CD8-positive, alpha-beta memory T cell (primary cell): ENCODE data around the gene TSTD2. TPM values are rescaled to one million over a fixed set of nuclear protein-coding genes. Genes with fewer than 3 reads are reported as not detected.

Experiments used
- CTCF ChIA-PET: fragments of 350-600 bp; sonication (Branson Sonifier 250); formaldehyde crosslinking; loops from one replicate; lab custom pipeline; 2021; ENCODE audit warnings: antibody characterized with exemption; lab: Charles Lee
- POLR2A ChIA-PET: fragments of 350-600 bp; sonication (Branson Sonifier 250); formaldehyde crosslinking; loops from one replicate; lab custom pipeline; 2021; ENCODE audit warnings: antibody characterized with exemption; lab: Charles Lee
- DNase-seq, 5 donors: peaks; one replicate each; pipeline versions ENCODE4 v3.0.0 to v3.0.0-alpha.2; 2020 to 2022; ENCODE audit warnings: mixed read lengths in 1 of 5
- H3K27ac ChIP-seq: one replicate; pipeline ENCODE4 v1.7.0; 2013; ENCODE audit warnings: low read depth, mild to moderate bottlenecking, low read length, moderate library complexity
- H3K27me3 ChIP-seq: 2 replicates; pipeline ENCODE4 v1.7.0; 2013; ENCODE audit warnings: low read length, mild to moderate bottlenecking; ENCODE audit not compliant: insufficient read depth, poor library complexity, severe bottlenecking
- H3K36me3 ChIP-seq: 2 replicates; pipeline ENCODE4 v1.7.0; 2013; ENCODE audit warnings: mild to moderate bottlenecking, low read length, moderate library complexity; ENCODE audit not compliant: insufficient read depth
- H3K4me1 ChIP-seq: 2 replicates; pipeline ENCODE4 v1.7.0; 2013; ENCODE audit warnings: mild to moderate bottlenecking, low read length, moderate library complexity; ENCODE audit not compliant: insufficient read depth
- H3K4me3 ChIP-seq: 2 replicates; pipeline ENCODE4 v1.7.0; 2013; ENCODE audit warnings: mild to moderate bottlenecking, low read length
- H3K9me3 ChIP-seq: 2 replicates; pipeline ENCODE4 v1.7.0; 2013; ENCODE audit warnings: mild to moderate bottlenecking, low read length
- H3K27ac Mint-ChIP-seq, 8 donors: one replicate each; pipeline ENCODE4 v1.8.0; 2020 to 2021; ENCODE audit warnings: mixed read lengths in 8 of 8, mild to moderate bottlenecking in 6 of 8, inconsistent platforms in 3 of 8, moderate library complexity in 3 of 8
- H3K27me3 Mint-ChIP-seq, 2 donors: one replicate each; pipeline ENCODE4 v1.8.0; 2020 to 2021; ENCODE audit warnings: mixed read lengths in 2 of 2, mild to moderate bottlenecking in 1 of 2, moderate library complexity in 1 of 2
- H3K36me3 Mint-ChIP-seq, 3 donors: one replicate each; pipeline ENCODE4 v1.8.0; 2020 to 2021; ENCODE audit warnings: mixed read lengths in 3 of 3, inconsistent platforms in 1 of 3, mild to moderate bottlenecking in 1 of 3
- H3K4me1 Mint-ChIP-seq, 3 donors: one replicate each; pipeline ENCODE4 v1.8.0; 2020 to 2021; ENCODE audit warnings: mixed read lengths in 3 of 3, inconsistent platforms in 1 of 3, mild to moderate bottlenecking in 1 of 3
- H3K4me3 Mint-ChIP-seq, 7 donors: one replicate each; pipeline ENCODE4 v1.8.0; 2020 to 2021; ENCODE audit warnings: mixed read lengths in 7 of 7, mild to moderate bottlenecking in 6 of 7, moderate library complexity in 4 of 7, inconsistent platforms in 2 of 7
- H3K9me3 Mint-ChIP-seq, 5 donors: one replicate each; pipeline ENCODE4 v1.8.0; 2020 to 2022; ENCODE audit warnings: mixed read lengths in 5 of 5, mild to moderate bottlenecking in 3 of 5, moderate library complexity in 2 of 5, inconsistent platforms in 1 of 5
- polyA plus RNA-seq: library from polyadenylated mRNA; unstranded; fragments of 300-500 nt; fragmentation: Illumina TruSeq; gene quantifications from one replicate; pipeline ENCODE4 v1.2.3, GENCODE V29; 2021
- total RNA-seq, 2 experiments: library from RNA; stranded (reverse); gene quantifications; one replicate each; pipeline ENCODE4 v1.2.3, GENCODE V29; 2021

The TSTD2 gene
- total and polyA plus RNA-seq, 3 experiments from 2014 or later, result 5.7 to 14.7 (median 13.8) TPM

- Mint-ChIP-seq H3K4me3 (no peak overlapping the region), H3K27me3 (peaks cover 3 to 25% of the 10 kb centered on the region in 2 donors), H3K9me3 (no peaks in the 10 kb centered on the region), H3K36me3 (no peaks in the 10 kb centered on the region), H3K27ac (no peak overlapping the region), H3K4me1 (peaks cover 5 to 6% (median 6%) of the 10 kb centered on the region in 3 donors)
- H3K27ac ChIP-seq, result no peak overlapping the region
- H3K4me1 ChIP-seq, result no peaks in the 10 kb centered on the region
- POLR2A ChIA-PET, result no interaction called here
- H3K27me3 ChIP-seq, result no peaks in the 10 kb centered on the region
- CTCF ChIA-PET, result no interaction called here
- no peaks in the 10 kb centered on the region for H3K36me3 ChIP-seq
- DNase-seq, result no peak
- H3K9me3 ChIP-seq, result no peaks in the 10 kb centered on the region
- H3K4me3 ChIP-seq, result no peak overlapping the region
These were observed 72.3 kb downstream of the TSTD2 start for GRCh38 chr9:97560851-97561250.

GRCh38 chr9:97560154-97560553 is 73.0 kb downstream of the TSTD2 start:
- no peak overlapping the region for H3K27ac Mint-ChIP-seq

GRCh38 chr9:97559111-97559514 is 74.1 kb downstream of the TSTD2 start:
- no peaks in the 10 kb centered on the region for H3K36me3 ChIP-seq
- H3K27ac ChIP-seq, result no peak overlapping the region
- no peaks in the 10 kb centered on the region for H3K9me3 ChIP-seq
- Mint-ChIP-seq H3K9me3 (no peaks in the 10 kb centered on the region), H3K36me3 (no peaks in the 10 kb centered on the region), H3K4me1 (peaks cover 5 to 6% (median 6%) of the 10 kb centered on the region in 3 donors), H3K4me3 (peak overlapping the region in 3 of 7 donors; percentile 1 to 67 (median 53)), H3K27ac (peak overlapping the region in 3 of 8 donors; percentile 13 to 80 (median 26)), H3K27me3 (peaks cover 7 to 42% of the 10 kb centered on the region in 2 donors)
- CTCF ChIA-PET, result interaction anchor here (1.5 kb wide), 1 partner anchor 40 kb away, joined by 6 read pairs; no protein-coding TSS in a partner anchor
- POLR2A ChIA-PET, result no interaction called here
- no peak for DNase-seq
- no peaks in the 10 kb centered on the region for H3K4me1 ChIP-seq
- no peak overlapping the region for H3K4me3 ChIP-seq
- H3K27me3 ChIP-seq, result no peaks in the 10 kb centered on the region

More at GRCh38 chr9:97560154-97560553, 73.0 kb downstream of the TSTD2 start:
- Histone ChIP-seq H3K27me3 (no peaks in the 10 kb centered on the region), H3K4me1 (no peaks in the 10 kb centered on the region), H3K9me3 (no peaks in the 10 kb centered on the region), H3K27ac (no peak overlapping the region), H3K4me3 (no peak overlapping the region), H3K36me3 (no peaks in the 10 kb centered on the region)
- H3K27me3 Mint-ChIP-seq, result peaks cover 3 to 32% of the 10 kb centered on the region in 2 donors
- POLR2A ChIA-PET, result no interaction called here
- H3K36me3 Mint-ChIP-seq, result no peaks in the 10 kb centered on the region
- no peaks in the 10 kb centered on the region for H3K9me3 Mint-ChIP-seq
- H3K4me1 Mint-ChIP-seq, result peaks cover 5 to 6% (median 6%) of the 10 kb centered on the region in 3 donors
- CTCF ChIA-PET, result no interaction called here
- no peak for DNase-seq
- H3K4me3 Mint-ChIP-seq, result no peak overlapping the region

DNA sequence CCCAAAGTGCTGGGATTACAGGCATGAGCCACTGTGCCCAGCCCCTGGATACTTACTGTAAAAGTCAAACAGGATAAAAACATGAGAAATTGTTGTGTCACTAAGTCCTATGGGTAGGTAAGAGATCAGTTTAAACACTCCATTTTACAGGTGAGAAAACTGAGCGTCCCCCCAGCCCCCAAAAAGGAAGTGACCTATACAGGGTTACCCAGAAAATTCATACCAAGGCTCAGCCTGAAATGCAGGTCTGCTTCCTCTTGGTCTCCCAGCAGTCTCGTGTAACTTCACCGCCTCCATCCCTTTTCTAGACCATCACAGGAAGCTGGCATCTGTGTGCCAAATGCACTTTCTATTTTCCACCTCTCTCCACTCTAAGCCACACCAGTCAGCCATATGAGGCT is 74.5 kb downstream of the TSTD2 start:
- H3K4me3 ChIP-seq, result no peak overlapping the region
- no peaks in the 10 kb centered on the region for H3K36me3 Mint-ChIP-seq
- H3K4me3 Mint-ChIP-seq, result peak overlapping the region in 3 of 7 donors; percentile 1 to 67 (median 53)
- H3K27me3 ChIP-seq, result no peaks in the 10 kb centered on the region
- H3K27ac ChIP-seq, result no peak overlapping the region
- ChIA-PET POLR2A (no interaction called here), CTCF (interaction anchor here (1.5 kb wide), 1 partner anchor 40 kb away, joined by 6 read pairs; no protein-coding TSS in a partner anchor)
- no peaks in the 10 kb centered on the region for H3K9me3 Mint-ChIP-seq
- peak overlapping the region in 3 of 8 donors; percentile 13 to 80 (median 26) for H3K27ac Mint-ChIP-seq
- H3K4me1 ChIP-seq, result no peaks in the 10 kb centered on the region
- peaks cover 7 to 47% of the 10 kb centered on the region in 2 donors for H3K27me3 Mint-ChIP-seq
- H3K4me1 Mint-ChIP-seq, result peaks cover 5 to 6% (median 6%) of the 10 kb centered on the region in 3 donors
- no peaks in the 10 kb centered on the region for H3K9me3 ChIP-seq
- DNase-seq, result no peak
- H3K36me3 ChIP-seq, result no peaks in the 10 kb centered on the region

- H3K27ac Mint-ChIP-seq, result no peak overlapping the region
- H3K27me3 Mint-ChIP-seq, result peaks cover 12 to 54% of the 10 kb centered on the region in 2 donors
- H3K4me3 Mint-ChIP-seq, result no peak overlapping the region
- no peaks in the 10 kb centered on the region for H3K36me3 Mint-ChIP-seq
- Histone ChIP-seq H3K27me3 (no peaks in the 10 kb centered on the region), H3K4me1 (no peaks in the 10 kb centered on the region), H3K27ac (no peak overlapping the region), H3K36me3 (no peaks in the 10 kb centered on the region), H3K4me3 (no peak overlapping the region), H3K9me3 (no peaks in the 10 kb centered on the region)
- peaks cover 5 to 6% (median 6%) of the 10 kb centered on the region in 3 donors for H3K4me1 Mint-ChIP-seq
- no peak for DNase-seq
- POLR2A ChIA-PET, result no interaction called here
- CTCF ChIA-PET, result no interaction called here
- H3K9me3 Mint-ChIP-seq, result no peaks in the 10 kb centered on the region
These were observed 75.5 kb downstream of the TSTD2 start for GRCh38 chr9:97557606-97558095.

DNA sequence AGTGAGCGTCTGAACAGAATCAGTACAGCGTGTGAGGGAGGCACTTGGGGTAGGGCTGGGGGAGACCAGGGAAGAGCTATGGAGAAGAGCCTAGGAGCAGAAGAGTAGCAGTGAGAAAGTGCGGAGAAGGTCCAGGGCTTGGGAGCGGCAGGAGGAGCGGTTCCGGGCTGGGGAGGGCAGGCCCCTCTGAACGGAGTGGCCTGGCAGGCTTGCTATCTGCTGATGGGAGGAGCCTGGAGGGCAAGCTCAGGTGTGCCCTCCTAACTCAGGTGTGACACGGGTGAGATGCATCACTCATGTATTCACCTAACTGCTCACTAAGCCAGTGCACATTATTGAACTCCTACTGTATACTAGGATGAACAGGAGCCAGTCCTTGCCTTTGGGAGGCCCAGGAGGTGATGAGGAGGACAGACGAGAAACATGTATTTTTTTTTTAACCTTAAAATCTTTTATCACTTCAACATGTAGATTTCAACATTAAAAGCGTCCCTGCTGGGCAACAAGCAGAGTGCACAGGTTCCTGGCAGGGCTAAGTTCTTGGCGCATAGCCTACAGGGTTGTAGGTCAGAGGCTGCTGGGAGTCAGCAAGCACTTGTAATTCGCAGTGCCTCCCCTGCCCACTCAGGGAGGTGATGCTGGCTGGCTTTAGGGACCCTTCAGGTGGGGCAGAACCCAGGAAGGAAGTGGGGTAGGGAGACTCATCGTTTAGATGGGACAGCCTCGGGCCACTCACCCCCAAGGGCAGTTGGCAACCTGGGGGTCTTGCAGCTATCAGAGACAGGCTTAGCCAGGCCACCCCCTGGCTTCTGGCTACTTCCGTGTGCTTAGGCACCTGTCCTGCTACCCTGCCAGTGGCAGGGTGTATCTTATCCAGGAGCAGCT is 76.2 kb downstream of the TSTD2 start:
- H3K27me3 Mint-ChIP-seq, result peaks cover 13 to 61% of the 10 kb centered on the region in 2 donors
- ChIA-PET POLR2A (no interaction called here), CTCF (no interaction called here)
- no peaks in the 10 kb centered on the region for H3K27me3 ChIP-seq
- no peaks in the 10 kb centered on the region for H3K9me3 Mint-ChIP-seq
- H3K27ac ChIP-seq, result no peak overlapping the region
- no peak overlapping the region for H3K4me3 Mint-ChIP-seq
- no peak overlapping the region for H3K4me3 ChIP-seq
- DNase-seq, result no peak
- no peak overlapping the region for H3K27ac Mint-ChIP-seq
- H3K4me1 Mint-ChIP-seq, result peaks cover 5 to 6% (median 6%) of the 10 kb centered on the region in 3 donors
- H3K36me3 Mint-ChIP-seq, result no peaks in the 10 kb centered on the region
- H3K9me3 ChIP-seq, result no peaks in the 10 kb centered on the region
- H3K36me3 ChIP-seq, result no peaks in the 10 kb centered on the region
- H3K4me1 ChIP-seq, result no peaks in the 10 kb centered on the region

GRCh38 chr9:97556036-97556720 is 77.0 kb downstream of the TSTD2 start:
- no peak for DNase-seq
- Mint-ChIP-seq H3K27ac (no peak overlapping the region), H3K4me1 (peaks cover 5 to 6% (median 6%) of the 10 kb centered on the region in 3 donors), H3K36me3 (no peaks in the 10 kb centered on the region), H3K4me3 (no peak overlapping the region), H3K27me3 (peaks cover 12 to 65% of the 10 kb centered on the region in 2 donors), H3K9me3 (no peaks in the 10 kb centered on the region)
- ChIA-PET POLR2A (no interaction called here), CTCF (no interaction called here)
- no peaks in the 10 kb centered on the region for H3K27me3 ChIP-seq
- H3K4me1 ChIP-seq, result no peaks in the 10 kb centered on the region
- H3K4me3 ChIP-seq, result no peak overlapping the region
- H3K36me3 ChIP-seq, result no peaks in the 10 kb centered on the region
- H3K27ac ChIP-seq, result no peak overlapping the region
- H3K9me3 ChIP-seq, result no peaks in the 10 kb centered on the region

DNA sequence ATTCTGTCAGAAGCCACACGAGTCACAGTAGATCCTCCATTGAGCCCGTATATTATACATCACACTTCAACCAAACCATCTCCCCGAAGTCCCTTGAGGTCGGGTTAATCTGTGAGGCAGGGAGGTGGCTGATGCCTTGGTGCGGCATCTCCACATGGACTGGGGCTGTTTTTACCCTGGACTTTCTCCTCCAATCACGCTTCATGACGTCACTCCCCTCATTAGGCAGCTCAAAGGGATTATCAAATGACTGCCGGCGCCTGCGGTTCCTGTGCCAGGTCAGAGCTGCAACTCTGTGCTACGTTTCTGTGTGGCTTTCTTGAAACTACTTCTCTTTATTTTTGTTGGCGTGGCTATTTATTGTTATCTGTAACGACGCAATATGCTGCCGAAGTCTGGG is 78.0 kb downstream of the TSTD2 start:
- H3K4me1 ChIP-seq, result no peaks in the 10 kb centered on the region
- POLR2A ChIA-PET, result no interaction called here
- H3K4me3 ChIP-seq, result no peak overlapping the region
- Mint-ChIP-seq H3K4me3 (no peak overlapping the region), H3K4me1 (peaks cover 5 to 6% (median 6%) of the 10 kb centered on the region in 3 donors), H3K9me3 (no peaks in the 10 kb centered on the region), H3K27ac (no peak overlapping the region), H3K27me3 (peaks cover 11 to 64% of the 10 kb centered on the region in 2 donors), H3K36me3 (no peaks in the 10 kb centered on the region)
- CTCF ChIA-PET, result no interaction called here
- no peaks in the 10 kb centered on the region for H3K27me3 ChIP-seq
- H3K36me3 ChIP-seq, result no peaks in the 10 kb centered on the region
- no peak for DNase-seq
- H3K9me3 ChIP-seq, result no peaks in the 10 kb centered on the region
- H3K27ac ChIP-seq, result no peak overlapping the region
